ENCODE measurements around the gene PLEKHG7.
"Not testable (repeated sequence)": the region's sequence is repeated elsewhere in the genome, so short reads cannot be mapped to it uniquely, and the experiment has no call there.

Gene PLEKHG7, protein sequence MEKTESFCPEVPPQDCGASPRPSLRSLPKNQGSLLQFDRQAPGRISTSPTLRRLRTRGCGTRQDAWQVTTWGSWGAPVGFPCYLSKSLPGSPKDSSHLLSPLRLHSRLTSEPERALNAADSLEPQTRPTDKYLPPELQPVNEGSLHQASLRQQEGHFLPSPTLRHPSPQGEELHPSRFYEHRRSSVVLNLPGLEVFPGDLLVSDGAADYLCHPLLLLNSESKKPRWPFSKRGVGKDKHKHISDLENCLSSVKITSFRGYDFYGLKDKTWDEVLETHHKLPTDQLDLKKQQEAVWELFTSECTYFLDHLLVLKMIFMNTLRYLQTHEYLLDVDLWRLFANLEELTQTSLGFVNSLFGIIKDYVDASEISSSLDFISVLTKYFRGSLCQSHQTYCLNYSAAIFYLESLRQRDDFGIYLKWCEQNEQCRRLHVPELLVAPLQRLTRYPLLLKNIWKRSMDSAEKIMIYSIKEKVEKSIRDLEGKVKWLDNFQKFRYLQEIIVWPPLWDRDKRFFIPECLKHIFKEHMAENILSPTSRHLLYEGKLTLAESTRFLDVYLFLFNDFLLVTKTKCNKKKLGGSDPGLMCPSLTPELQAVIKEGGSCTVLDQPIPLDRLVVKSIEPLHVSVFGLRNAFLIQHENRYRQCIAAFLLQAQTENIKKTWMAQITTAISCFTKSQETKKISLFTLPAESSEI

DNA sequence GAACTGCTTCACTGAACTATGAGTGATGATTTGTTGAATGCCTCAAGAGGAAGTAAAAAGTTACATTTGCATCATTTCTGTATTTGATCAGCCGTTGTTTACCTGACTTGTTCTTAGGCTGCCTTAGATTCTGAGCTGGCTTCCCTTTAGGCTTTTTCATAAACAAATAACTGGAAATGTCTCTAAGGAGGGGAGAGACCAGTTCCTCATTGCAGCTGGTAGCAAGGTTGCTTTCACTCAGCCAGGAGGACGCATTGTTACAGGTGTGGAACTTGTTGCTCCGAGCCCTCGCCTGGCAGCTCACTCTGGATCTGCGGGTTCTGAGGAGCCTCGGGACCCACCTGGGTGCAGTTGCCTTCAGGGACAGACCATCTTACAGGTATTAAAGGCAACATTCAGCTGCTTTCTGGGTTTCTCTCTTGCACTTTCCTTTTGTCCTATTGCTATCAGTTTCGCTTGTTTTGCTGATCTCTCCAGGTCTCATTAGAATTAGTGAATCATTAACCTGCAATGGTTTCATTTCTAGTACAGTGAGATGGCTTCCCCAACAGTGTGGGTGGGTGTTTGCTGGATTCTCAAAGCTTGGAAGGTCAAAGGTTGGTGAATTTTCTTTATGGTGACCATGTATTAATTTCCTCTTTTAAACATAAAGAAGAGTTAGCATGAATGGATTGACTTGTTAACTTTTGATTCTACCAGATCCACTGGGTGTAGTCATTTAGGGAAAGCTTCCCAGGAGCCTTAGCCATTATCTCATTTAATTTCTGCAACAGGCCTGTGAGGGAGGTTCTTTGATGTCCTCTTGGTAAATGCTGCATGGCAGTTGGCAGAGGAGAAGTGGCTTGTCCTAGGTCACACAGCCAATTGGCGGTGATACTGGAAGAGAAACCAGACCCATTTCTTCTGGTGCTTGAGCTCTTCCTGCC is at the start of gene PLEKHG7:
Gene PLEKHG7 (plus strand): TSS at position 236 of the 926 bp plus-strand sequence. CDS start 3,643 bp downstream, outside the sequence.
- no peak for DNase-seq

DNA sequence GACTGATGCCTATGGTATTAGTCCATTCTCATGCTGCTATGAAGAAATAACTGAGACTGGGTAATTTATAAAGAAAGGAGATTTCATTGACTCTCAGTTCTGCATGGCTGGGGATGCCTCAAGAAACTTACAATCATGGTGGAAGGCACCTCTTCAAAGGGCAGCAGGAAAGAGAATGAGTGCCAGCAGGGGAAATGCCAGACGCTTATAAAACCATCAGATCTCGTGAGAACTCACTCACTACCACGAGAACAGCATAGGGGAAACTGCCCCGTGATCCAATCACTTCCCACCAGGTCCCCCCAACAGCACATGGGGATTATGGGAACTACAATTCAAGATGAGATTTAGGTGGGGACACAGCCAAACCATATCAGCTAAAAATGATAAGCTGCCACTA is 48.5 kb upstream of the PLEKHG7 start:
- not testable (repeated sequence) for DNase-seq

DNA sequence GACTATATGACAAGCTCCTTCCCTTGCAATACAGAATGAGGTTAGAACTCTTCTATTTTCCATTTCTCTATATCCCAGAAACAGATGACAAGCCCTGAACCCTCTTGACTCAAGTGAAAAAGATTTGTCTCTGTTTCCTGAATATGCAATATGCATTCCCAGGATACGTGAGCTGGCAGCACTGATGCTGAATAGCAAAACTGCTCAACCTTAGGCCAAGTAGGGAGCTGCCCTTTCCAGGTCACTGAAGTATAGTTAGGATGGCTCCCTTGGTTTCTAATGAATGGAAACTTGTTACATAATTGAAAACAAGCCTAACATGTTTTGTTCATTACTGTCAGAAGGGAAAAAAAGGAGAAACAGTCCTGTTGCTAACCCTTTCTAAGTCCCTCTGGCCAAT is 47.9 kb upstream of the PLEKHG7 start:
- no peak for DNase-seq

DNA sequence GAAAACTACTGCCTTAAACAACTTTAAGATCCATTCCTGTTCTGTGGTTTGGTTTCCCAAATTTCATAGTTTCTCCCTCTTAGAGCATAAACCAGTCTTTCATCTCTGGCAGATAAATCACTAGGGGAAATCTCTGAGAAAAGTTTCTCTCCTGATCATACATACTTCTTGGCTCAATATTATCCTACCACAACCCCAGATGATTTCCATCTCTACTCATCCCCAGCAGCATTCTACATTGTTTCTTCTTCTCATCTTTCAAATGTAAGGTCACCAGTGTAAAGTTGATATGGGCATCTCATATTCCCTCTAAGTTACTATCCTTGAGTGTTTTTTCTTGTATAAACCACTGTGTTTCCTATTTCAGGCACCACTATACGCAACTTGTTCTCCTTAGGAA is 45.9 kb upstream of the PLEKHG7 start:
- DNase-seq, result no peak

DNA sequence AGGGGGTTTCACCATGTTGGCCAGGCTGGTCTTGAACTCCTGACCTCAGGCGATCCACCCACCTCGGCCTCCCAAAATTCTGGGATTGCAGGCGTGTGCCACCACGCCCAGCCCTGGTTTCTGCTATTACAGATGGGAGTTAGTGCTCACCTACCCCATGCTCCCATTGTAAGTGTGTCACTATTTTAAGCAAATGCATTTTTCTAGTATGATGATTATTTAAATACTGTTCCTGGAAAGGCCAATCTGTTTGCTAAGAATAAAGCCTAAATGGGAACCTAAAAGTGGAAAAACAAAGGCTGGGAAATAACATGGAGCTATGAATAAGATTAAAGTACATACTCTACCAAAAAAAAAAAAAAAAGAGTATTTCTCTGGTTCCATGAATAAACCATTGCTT is 45.0 kb upstream of the PLEKHG7 start:
- DNase-seq, result no peak

DNA sequence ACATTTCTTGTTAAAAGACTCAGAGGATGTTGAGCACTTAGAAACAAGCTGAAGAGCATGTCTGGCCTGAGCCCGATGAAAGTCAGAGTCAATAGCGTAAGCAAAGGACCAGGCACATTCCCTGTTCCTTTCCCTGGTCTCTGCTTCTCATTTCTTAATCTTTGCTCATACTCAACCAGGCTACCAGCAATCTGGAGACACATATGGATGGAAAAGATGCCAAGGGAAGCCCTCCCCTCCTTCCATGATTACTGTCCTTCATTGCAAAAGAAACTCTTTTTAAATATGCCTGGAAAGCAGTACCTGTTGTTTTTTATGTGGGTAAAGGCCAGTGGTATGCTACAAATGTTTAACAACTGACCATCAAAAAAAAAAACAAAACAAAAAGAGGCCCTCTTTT is 44.2 kb upstream of the PLEKHG7 start:
- DNase-seq, result no peak

DNA sequence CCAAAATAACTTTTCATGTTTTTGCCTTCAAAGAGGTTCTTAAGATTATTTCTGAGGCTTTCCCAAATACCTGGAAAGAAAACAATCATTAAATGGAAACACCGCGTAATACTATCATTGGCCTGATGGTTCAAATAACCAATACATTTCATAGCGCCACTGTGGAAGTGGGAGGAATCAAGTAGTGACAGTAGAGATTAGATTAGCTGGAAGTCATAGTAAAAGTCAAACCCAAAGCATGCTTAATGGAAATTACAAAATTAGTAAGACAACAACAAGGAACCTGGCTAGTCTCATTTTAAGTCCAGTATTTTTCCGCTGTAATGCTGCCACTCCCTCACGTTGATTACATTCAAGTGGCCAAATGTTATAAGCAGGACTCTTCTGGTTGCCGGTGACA is 41.5 kb upstream of the PLEKHG7 start:
- no peak for DNase-seq

DNA sequence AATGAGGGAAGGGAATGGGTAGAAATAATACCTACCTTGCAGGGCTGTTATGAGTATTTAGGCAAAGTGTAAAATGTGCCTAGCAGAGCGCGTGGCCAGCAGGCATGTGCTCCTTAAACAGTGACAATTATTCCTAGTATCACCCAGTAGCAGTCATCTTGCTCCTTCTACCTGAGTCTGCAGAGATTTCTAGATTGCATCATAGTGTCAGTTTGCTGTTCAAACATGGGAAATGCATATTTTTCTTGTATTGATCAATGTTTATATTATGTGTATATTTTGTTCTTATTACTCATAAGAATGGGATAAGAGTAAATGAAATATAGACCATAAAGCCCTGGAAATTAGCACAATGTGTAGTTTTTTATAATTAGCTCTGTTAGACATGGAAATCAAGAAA is 37.3 kb upstream of the PLEKHG7 start:
- DNase-seq, result no peak

DNA sequence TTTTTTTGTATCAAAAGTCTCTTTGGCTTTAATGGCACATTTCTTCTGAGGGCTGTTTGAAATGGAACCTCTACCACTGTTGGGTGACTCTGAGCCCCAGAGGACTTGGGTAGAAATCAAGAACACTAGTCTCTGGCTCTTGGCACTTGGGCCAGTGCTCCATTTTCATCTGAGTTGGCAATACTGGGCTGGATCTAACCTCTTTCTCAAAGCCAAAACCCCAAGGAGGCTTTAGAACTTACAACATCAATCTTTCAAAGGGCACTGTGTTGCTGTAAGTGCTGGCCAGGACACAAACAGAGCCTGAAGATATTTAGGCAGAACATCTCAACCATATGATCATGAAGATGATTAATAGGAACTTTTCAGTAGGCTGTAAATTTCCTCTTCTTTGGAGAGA is 34.0 kb upstream of the PLEKHG7 start:
- no peak for DNase-seq

DNA sequence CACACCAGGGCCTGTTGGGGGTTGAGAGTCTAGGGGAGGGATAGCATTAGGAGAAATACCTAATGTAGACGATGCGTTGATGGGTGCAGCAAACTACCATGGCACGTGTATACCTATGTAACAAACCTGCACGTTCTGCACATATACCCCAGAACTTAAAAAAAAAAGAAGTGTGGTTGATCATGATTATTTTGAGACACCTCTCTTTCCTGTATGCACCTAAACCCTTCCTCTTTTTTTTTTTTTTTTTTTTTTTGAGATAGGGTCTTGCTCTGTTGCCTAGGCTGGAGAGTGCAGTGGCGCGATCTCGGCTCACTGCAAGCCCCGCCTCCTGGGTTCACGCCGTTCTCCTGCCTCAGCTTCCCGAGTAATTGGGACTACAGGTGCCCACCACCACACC is 31.3 kb upstream of the PLEKHG7 start:
- not testable (repeated sequence) for DNase-seq

DNA sequence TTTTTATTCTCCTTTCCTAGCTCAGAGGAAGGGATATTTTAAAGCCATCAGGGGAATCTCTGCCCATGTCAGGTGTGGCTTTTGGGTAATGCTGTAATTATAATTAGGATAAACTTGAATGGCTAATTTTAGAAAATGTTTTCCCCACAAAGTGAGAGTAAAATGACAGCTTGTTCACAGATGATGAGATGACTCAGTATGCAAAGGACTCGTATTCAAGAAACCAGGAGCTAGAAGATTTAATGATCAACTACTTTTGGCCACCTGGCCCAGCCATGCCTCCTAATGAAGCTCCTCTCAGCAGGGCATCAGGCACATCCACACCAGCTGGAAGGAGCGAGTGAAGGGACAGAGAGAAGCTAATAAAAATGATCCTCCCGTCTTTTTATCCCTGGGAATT is 29.0 kb upstream of the PLEKHG7 start:
- DNase-seq, result no peak

DNA sequence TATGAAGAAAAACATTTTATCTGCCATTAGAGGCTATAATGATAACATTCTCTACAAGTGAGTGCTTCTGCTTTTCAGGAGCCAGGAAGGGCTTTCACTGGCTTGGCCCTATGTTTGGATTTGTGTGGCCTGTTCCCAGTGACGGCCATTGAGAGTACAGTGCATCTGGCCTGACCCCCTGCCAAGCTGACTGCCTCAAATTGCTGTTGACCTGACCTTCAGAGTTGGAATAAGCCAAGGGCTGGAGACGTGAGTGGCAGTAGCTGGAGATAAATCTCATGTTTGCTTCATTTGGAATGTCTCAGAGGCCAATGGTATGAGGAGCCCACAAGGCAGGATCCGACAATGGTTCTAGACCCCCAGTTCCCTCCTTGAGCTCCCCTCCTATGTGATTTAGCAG is 28.3 kb upstream of the PLEKHG7 start:
- DNase-seq, result no peak

DNA sequence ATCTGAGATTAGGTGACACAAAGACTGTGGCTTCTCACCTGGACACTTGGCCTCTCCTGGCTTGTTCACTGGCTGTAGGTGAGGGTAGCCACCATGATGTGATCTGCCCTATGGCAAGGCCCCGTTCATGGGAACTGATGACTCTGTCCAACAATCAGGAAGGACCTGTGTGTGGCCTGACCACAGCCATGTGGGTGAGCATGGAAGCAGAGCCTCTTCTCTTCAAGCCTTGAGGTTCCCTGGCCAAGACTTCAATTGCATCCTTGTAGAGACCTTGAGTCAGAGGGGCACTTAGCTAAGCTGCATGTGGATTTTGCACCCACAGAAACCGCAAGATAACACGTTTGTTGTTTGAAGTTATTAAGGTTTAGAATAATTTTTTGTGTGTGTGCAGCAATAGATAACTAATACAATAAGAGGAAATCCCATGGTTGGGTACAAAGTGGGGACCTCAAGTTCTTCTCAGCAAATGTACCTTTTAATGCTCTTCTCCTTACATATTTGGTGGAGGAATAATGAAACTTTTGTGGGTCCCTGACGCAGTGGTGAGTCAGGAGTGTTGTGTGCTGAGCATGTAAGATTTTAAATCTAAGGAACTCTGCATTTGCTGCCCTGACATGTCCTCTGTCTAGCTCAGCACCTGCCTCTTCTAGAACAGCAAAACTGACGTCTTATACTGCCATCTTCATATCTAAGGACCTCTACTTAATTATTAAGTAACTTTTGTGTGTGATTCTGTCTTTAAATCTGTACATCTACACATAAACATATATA is 27.5 kb upstream of the PLEKHG7 start:
- DNase-seq, result no peak

DNA sequence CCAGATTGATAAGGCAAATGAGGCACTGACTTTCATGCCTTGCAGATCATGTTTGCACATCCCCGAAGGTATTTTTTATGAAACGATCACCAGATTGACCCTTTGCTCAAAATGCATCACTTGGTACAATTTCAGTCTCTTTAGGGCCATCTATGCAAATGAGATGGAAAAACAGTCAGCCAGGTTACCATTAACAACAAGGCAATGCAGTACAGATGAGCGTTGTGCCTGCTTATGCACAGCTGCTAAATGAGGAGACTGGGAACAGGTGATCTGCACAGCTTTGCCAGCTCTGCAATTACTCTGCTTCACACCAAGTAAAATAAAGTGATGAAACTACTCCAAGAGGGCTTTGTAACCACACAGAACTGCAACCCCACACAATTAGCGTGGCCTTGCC is 26.1 kb upstream of the PLEKHG7 start:
- no peak for DNase-seq

DNA sequence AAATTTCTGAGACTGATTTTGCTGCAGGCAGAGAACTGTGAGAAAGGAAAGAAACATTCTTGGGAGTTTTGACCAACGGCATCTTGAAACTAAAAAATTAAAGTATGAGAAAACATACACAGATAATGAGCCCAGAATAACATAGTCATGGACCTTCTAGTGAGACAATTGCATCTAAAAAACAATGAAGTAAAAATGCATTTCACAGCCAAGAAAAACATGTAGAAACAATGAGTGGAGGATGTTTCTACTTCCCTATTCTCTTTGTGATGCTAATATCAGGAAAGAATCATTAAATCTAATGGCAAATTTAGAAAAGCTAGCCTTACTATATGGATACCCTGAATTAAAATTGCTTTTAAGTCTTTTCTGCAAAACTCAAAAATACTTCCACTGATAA is 12.2 kb upstream of the PLEKHG7 start:
- DNase-seq, result no peak

DNA sequence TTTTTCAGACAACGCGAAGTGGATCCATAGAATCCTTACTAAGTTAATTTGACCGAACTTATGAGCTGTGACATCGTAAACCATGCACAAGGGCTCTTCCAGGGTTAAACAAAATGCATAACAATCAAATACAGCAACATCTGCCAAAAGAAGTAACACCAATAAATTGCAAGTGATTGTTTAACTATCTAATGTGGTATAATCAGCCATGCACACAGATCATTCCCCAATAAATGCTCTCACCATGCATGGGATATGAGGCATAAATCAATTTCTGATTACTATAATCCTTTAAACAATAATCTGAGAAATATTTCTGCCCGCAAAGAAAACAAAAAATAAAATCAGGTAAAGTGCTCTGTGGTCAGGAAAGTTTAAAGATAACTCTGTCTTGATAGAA is 7.7 kb upstream of the PLEKHG7 start:
- DNase-seq, result no peak

DNA sequence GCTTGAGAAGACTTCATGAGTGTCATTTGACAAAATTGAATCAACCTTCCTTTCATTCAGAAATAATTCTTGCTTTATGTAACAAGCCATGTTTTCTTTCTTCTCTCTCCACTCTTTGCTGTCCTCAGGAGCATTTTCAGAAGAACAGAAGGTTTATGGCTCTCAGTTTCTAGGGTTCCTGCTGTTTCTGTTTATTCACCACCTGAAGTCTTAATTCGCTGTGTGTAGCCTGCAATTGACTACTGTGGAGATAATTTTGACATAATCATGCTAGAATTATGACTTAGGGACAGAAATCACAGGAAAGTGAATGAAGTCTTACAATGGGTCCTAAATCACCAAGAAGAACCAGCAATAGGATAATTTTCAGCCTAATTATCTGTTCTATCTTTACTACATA is 7.2 kb upstream of the PLEKHG7 start:
- DNase-seq, result no peak

DNA sequence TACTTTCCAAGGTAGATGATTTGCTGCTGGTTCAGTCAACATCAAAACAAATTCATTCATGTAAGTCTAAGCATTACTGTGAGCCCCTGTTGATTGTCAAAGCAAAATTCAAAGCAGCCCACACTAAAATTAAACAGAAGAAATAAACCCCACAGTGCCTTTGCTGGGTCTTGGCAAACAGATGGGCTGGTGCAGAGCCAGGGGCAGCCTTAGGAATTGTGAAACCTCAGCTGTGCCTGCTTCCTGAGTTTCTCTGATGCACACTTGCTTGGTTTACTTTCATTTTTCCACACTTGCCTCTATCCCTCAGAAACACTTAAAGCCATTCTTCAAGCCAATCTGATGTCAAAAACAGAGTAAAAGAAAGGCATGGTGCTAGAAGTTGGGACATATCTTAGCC is 6.6 kb upstream of the PLEKHG7 start:
- DNase-seq, result no peak

DNA sequence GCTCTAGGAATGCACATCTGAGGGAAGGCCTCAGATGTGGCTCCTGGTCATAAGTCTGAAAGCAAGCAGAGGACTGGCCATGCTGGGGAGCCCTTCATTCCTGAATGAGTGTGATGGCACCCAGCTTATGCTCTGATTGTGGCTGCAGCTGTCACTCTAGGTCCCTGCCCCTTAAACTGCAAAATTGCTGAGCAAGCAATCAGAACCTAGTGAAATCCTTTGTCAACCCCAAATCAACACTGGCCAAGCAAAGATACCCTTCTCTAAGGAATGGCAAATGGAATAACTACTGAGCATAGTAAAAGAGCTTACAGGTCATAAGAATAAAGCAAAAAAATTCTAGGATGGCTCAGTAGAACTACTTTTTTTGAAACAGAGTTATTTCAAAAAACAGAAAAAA is 4.3 kb upstream of the PLEKHG7 start:
- no peak for DNase-seq

DNA sequence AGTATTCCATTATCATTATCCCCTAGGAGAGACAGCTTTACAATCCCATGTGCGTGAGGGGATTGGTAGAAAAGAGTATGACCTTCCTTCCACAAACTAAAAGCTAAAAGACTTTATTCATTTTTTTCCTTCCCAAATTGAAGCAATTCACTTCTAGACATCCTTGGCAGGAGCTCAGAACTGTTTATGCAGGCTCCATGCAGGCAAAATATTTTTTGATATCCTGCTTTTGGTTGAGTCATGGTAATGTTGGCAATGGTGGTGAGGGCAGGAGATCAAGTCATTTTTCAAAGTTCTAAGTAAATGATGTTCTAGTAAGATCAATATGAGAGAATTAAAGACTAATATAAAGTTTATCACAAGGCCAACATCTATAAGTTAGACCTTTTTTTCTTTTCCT is 1.3 kb upstream of the PLEKHG7 start:
- no peak for DNase-seq

DNA sequence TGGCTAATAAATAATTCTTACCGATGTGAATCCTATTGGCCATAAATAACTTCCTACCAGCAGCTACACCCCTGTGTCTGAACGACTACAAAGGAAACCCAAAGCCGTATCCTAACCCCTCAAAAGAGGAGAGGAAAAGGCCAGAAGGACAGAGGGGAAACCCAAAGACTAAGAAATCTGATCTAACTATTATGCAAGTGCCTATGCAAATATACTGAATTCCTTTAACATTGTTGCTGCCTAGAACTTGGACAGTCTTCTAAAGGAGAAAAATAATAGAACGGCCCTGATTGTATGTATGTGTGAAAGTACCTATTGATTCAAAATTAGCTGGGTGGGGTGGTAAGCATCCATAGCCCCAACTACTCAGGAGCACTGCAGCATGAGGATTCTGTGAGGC is 997 bp downstream of the PLEKHG7 start:
- no peak for DNase-seq

DNA sequence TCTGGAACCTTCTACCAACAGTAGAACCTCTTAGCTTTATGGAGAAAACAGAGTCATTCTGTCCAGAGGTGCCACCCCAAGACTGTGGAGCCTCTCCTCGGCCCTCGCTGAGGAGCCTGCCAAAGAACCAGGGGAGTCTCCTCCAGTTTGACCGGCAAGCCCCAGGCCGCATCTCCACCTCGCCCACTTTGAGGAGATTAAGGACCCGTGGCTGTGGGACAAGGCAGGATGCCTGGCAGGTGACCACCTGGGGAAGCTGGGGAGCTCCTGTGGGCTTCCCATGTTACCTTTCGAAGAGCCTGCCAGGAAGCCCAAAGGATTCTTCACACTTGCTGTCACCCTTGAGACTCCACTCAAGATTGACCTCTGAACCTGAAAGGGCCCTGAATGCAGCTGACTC is 3.8 kb downstream of the PLEKHG7 start:
- DNase-seq, result no peak

DNA sequence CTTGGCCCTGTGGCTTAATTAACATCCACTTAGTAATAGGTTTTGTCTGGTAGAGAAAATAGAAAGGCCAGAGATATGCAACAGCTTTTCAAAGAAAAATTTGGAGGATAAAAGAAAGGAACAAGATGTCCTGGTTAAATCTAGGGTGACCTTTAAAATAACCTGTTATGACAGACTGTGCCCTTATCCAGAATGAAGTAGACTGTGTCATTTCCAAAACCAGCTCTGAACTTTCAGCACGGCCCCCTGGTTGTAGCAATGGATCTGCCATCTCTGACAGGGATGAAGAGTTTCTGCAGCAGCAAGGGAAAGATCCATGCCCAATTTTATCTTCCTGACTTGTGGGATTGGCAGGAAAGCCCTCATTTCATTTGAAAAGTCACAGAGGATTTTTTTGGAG is 5.1 kb downstream of the PLEKHG7 start:
- no peak for DNase-seq

All from NCI-H1436 treated with DMSO at 0.1 percent for 48 hours (cell line).